Fibroblast of skin of left biceps (primary cell): ENCODE results near the gene NDUFS2.

Experiments
- DNase-seq, 2 experiments: peaks; one replicate each; pipeline ENCODE4 v3.0.0-alpha.2; 2013; ENCODE audit warnings: low read depth in 2 of 2

The NDUFS2 gene

DNA sequence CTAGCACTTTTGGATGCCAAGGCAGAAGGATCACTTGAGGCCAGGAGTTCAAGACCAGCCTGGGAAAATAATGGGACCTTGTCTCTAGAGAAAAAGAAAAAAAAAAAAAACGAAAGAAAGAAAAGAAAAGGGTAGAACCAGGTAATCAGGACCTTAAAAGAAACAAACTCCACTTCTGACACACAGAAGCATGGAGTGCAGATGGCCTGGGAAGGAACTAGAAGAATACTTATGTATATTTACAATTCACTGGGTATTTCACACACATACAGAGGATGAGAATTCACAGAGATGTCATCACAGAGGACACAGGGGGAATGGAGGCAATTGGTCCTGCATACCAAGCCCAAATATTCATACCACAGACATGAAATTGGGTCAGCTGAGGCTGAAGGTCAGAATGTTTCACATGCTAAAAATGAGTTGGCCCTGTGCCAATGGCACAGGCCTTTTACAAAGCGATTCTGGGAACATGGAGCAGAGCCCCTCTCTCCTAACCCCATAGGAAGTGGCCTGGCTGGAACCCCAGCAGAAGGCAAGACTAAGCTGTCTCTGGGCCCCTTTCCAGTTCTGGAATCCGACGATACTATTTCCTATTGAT lies 29.3 kb upstream of the NDUFS2 start:
- peak; percentile 91 to 94 for DNase-seq

DNA sequence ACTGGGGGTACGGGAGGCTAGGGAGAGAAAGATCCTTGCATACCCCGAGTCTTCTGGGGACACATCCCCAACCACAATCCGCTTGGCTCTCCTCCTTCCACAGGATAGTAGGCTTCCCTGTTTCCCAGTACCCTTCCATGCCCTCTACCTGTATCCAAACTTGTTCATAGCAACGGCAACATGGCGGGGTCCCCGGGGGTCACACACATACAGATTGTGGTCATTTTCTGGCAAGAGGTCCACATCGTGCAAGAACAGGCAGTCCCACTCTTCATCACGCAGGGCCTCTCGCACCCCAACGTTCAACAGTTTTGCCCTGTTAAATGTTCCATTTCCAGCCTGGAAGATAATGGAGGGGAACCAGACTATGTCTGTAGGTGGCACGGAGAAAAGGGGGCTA lies 28.5 kb upstream of the NDUFS2 start:
- no peak for DNase-seq

DNA sequence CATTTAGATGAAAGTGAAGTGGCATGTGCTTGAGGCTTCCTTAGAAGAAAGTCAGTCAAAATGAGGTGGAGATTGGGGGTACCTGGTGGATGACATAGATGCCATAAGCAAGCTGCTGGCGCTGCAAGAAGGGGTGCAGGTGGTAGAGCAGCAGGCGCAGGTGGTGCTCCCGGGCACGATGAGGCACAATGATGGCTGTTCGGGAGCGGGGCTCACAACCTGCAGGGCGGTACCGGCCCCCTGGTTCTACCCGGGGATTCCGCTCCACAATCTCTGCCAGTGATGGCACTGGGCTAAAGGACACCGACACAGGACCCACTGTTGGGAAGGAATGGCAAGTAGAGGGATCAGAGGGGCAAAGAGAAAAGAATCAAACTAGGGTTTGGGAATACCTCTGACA lies 27.3 kb upstream of the NDUFS2 start:
- DNase-seq, result no peak

DNA sequence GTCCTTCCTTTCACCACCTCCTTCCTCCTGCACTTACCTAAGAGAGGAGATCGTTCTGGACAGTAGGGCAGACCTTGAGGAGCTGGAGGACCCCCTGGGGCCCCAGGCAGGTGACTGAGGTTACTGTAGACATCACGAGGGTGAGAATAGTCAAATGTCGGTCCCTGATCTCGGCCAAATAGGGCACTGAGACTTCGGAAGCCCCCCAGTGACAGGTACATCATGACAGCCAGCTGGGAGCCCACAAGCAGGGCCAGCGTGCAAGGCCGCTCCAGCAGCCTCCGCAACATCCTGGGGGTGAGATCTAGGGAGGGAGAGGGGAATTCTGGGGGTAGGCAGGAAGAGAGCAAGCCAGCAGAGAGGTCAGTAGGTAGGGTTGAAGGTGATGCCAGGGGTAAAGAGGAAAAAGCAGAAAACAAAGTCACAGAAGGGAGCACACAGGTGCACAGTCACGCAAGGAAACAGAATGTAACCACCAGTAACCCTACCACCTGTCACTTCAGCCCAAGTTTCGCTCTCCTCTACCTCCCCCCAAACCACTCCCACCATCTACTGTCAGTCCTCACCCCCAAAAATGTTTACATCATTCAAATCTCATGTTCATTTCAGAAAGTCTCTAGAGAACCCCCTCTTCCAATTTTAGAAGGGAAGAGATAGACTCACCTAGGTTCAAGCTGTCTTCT lies 26.3 kb upstream of the NDUFS2 start:
- no peak for DNase-seq

DNA sequence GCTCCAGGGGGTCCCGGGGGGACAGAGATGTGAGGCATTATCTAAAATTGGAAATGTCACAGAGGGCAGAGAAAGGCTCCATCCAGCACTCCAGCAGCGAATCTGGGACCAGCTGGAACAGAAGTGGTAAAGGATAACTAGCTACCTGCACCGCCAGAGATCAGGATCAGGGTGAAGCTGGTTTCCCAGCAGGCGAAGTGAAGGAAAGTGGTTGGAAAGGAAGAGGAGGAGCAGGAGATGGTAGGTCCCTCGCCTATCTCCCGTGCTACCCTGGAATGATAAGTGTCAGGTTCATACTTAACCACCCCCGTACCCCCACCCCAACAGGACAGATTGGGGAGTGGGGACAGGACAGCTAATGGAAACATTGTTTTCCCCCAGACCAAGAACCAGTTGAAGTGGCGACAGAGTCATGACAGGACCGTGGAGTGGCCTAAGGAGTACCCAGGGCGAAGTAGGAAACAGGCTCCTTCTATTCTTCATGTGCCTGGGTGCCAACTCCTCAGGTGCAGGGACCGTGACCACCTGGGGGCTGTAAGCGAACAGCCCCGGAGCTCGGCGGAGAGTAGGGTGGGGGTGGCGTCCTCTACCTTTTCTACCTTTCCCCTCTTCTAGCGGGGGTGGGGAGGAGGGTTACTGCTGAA lies 25.6 kb upstream of the NDUFS2 start:
- no peak for DNase-seq

GRCh38 chr1:161177112-161177935 lies 24.8 kb upstream of the NDUFS2 start, which contains the start of gene B4GALT3:
Gene B4GALT3, minus strand, starts transcription at chr1:161177507. Its CDS starts 1,447 bp downstream, at chr1:161176060.
- no peak for DNase-seq

GRCh38 chr1:161177936-161178244 lies 24.3 kb upstream of the NDUFS2 start:
- no peak for DNase-seq

- DNase-seq, result no peak
Observed at GRCh38 chr1:161179698-161180097, 22.5 kb upstream of the NDUFS2 start.

DNA sequence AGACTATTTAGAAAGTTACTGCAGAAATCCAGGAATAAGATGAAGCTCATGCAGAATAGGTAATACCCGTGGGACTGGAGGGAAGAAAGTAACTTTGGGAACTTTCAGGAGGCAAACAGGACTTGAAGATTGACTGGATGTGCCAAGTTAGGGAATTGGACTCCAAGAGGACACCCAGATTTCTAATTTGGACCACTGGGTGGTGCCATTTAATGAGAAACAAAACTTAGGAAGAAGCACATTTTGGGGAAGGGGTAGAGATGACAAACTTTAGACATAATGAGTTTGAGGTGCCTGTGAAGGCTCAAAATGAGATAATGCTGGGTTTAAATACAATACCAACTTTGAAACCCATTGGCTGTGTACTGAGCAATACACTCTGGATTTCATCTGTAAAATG lies 21.5 kb upstream of the NDUFS2 start:
- no peak for DNase-seq

- no peak for DNase-seq
Observed at GRCh38 chr1:161182214-161182613, 20.0 kb upstream of the NDUFS2 start.

- peak in 1 of 2 experiments; percentile 45 for DNase-seq
Observed at GRCh38 chr1:161185282-161185682, 16.9 kb upstream of the NDUFS2 start.

- no peak for DNase-seq
Observed at GRCh38 chr1:161185732-161186311, 16.3 kb upstream of the NDUFS2 start.

DNA sequence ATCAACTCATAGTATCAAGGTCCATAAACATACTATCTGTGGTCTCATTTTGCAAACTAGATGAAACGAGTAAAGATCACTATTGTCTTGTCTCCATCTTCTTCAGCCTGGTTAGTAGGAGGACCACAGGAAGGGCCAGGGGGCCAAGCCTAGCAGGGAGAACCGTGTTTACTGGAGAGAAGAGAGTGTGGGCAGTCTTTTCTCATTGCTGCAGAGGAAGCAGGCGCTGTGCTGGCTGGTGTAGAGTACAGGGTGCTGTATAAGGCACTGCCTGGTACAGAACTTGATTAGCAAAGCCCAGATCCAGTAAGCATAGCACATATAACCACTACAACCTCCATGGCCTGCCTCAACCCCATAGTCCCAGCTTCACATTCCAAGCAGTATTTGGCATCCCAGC lies 14.9 kb upstream of the NDUFS2 start:
- no peak for DNase-seq

- no peak for DNase-seq
Observed at GRCh38 chr1:161188381-161188780, 13.8 kb upstream of the NDUFS2 start.

DNA sequence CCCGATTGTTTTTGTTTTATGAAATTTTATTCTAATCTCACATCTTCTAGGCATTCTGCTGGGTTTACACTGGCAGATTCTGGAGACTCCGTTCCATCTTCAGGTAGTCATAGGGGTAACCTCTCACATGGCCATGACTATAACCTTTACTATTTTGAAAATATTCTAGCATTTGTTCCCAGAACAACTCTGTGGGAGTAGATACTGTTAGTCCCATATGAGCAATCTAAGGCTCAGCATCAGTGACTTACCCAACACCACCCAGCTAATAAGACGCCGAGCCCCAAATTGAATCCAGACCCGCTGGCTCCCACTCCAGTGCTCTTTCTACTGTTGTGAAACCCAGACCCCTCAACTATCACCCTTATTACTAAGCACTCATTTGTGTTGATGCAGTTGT lies 13.1 kb upstream of the NDUFS2 start:
- no peak for DNase-seq

DNA sequence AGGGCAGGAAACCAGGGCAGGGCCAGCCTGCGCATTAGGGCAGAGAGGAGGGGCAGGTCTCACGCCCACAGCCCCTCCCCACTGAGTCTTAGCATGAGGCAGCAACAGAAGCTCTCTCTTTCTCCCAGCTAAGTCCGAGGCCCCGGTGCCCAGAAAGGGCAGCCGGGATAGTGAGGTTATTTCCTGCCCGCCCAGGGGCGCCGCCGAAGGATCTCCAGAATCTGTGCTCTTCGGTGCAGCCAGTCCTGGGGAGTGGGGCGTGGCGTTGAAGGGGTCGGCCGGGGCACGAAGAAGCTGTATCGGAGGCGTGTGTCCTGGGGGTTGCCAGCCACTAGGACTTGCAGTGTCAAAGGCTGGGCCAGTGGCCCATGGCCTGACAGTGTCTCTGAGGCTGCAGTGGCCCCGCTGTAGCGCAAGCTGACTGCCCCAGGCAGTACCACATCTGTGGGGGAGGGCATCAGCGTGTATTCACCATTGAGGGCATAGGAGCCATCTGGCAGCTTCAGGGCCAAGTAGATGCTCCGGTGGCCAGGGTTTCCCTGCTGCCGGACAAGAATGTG lies 11.1 kb upstream of the NDUFS2 start:
- DNase-seq, result no peak

GRCh38 chr1:161191971-161192370 lies 10.2 kb upstream of the NDUFS2 start:
- DNase-seq, result no peak

- no peak for DNase-seq
Observed at GRCh38 chr1:161192476-161193465, 9.4 kb upstream of the NDUFS2 start.

- no peak for DNase-seq
Observed at GRCh38 chr1:161193561-161194235, 8.5 kb upstream of the NDUFS2 start.

- DNase-seq, result no peak
Observed at GRCh38 chr1:161195171-161195570, 7.0 kb upstream of the NDUFS2 start.
